HK-2 (cell line): ENCODE measurements around the gene VSTM4.

ENCODE experiments used
- DNase-seq: peaks from one replicate; pipeline ENCODE4 v3.0.0-alpha.2; 2018; ENCODE audit not compliant: unreplicated experiment

The VSTM4 gene

GRCh38 chr10:49115015-49115795 is at the start of gene VSTM4:
VSTM4 (minus strand) TSS chr10:49115522; CDS start chr10:49115485, 37 bp downstream.
- DNase-seq = peak; percentile 58

DNA sequence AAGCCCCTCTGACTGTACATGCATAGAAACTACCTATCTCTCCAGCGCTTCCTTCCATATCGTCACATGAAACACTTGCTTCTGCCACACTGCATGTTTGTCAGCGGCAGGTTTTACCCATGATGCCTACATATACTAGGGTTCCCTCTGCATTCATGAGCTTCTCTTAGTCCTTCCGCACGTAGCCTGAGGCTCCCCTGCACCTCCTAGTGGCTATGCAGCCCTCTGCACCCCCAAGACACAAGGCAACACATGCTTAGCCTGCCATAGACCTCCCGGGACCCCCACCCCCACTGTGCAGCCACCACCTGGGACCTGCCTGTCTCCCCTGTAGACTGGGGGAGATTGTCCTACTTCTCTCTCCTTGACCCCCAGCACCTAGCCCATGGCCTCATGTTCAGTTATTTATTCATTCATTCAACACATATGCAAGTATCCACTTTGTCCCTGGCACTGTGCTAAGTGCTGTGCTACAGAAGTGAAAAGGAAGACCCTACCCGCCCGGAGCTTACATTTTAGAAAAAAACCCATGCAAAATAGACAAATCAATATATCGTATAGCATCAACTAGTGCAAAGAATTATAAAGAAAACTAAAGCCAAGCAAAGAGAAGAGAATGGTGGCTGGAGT is 49.4 kb upstream of the VSTM4 start:
- DNase-seq = no peak

DNA sequence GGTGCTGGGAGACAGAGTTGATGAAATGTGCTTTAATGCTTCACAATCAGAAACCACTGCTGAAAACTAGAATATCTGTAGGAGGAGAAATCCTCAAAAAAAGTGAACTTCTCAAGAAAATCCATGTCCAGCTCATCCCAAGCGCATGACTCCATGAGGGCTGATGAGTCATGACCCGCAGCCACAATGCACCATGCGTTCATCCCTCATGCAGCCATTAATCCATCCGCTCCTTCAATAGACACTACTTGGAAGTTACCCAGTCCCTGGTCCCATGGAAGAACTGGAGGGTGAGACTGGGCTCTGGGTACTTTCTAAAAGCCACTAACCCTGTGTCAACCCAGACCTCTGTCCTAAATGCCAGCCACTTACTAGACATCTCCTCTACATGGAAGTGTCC is 48.4 kb upstream of the VSTM4 start:
- peak; percentile 45 for DNase-seq

- DNase-seq = no peak
Measured at GRCh38 chr10:49162761-49163310, 47.5 kb upstream of the VSTM4 start.

DNA sequence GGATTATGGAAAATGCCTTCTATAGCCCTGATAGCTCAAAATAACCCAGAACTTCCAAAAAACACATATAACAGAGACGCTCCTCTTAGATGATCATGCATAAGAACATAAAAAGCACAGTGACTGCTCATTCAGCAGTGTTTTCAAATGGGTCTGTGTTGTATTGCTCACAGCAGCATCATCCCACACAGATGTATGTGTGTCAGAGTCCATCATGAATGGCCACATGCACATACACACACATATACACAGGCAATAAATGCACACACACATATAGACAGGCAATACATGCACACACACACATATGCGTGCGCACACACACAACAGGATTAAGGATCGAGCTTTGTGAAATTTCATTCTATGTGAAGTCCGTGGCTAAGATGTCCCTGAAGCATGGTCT is 46.7 kb upstream of the VSTM4 start:
- DNase-seq = no peak

DNA sequence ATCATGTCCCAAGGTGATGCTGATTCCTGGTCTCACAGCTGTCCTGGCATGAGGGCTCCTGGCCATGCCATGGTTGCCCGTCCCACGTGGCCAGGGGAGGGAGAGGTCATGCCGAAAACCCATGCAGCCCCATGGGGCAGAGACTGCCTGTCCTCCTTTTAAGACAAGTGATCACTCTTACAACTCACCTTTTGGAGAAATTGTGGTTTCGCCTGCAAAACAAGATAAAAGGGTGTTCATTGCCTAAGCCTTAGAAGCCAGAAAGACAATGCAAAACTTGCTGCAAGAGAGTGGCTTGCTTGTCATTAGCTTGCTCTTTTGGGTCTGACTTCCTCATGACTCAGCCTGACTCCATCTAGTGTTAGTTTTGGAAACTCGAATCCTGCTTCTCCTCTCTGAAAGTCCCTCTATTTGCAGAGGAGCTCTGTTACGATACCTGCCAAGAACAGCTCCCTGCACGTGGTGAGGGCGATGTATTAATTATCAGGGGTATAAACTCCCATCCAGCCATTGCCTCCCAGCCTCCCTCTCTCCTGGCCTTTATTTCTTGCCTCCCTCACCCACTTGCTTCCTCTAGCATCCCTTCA is 46.2 kb upstream of the VSTM4 start:
- no peak for DNase-seq

GRCh38 chr10:49160814-49161213 is 45.5 kb upstream of the VSTM4 start:
- DNase-seq = no peak

- no peak for DNase-seq
Measured at GRCh38 chr10:49160110-49160509, 44.8 kb upstream of the VSTM4 start.

DNA sequence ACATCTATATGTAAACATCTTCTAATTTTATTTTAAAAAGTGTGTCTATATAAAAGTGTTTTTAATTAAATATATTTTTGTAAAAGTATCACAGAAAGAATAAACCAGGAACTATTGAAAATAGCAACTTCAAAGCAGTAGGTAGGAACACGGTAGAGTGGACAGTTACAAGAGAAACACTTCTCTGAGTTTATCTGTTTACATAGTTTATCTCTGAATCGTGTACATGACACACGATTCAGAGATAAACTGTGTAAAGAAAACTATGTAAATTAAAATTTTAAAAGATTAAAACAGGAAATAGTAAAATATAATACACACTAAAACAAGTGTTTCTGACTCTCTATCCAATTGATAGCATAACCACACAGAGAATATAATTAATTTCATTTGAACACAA is 43.6 kb upstream of the VSTM4 start:
- no peak for DNase-seq

DNA sequence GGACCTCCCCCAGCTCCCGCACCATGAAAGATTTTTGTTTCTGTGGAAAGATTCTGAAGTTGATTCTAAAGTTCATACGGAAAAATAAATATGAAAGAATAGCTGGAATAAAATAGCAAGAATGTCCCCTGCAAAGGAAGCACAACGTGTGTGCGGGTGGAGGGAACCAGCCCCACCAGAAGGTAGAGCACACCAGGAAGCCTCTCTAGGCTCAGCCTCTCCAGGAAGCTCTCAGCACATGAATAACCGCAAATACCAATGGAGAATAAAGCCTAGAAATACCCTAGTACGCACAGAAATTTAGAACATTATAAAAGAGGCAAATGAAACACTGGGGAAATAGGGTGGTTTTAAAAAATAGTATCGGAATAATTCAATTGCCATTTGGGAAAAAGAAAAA is 43.1 kb upstream of the VSTM4 start:
- DNase-seq = no peak

DNA sequence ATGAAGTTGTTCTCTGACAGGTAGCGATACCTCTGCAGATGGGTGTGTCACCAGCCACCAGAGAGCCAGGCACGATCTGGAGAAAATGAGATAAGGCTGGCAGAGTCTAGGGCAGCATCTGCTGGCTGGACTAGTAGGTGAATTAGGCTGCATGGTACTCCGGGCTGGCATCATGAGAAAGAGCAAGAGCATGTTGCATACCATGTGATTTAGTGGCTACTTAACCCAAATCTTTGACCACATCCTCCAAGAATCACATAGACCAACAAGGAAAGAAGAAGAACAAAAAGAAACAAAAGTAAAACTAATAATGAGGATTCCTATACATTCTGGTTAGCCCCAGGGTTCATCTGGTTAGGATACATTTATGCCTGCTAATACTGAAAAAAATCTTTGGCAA is 41.9 kb upstream of the VSTM4 start:
- DNase-seq = no peak

- DNase-seq = no peak
Measured at GRCh38 chr10:49154641-49155040, 39.3 kb upstream of the VSTM4 start.

GRCh38 chr10:49153971-49154370 is 38.6 kb upstream of the VSTM4 start:
- DNase-seq = peak; percentile 44

- no peak for DNase-seq
Measured at GRCh38 chr10:49153115-49153514, 37.8 kb upstream of the VSTM4 start.

DNA sequence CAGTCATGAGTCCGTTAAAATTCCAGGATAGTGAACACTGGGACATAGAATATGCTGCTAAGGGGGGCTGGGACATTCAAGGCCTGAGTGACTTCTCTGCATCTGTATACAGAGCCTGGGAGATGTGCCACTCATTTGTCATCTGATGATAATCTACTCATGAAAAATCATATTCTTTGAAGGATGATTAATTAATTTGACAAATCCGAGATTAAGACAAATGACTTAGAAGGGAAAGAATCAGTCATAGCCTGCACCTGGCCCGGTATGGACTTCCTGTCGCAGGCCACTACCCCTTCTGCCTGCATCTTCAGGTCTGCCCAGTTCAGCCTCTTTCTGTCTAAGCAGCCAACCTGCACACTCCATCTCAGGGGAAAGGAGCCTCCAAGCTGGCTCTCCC is 37.3 kb upstream of the VSTM4 start:
- DNase-seq = no peak

- no peak for DNase-seq
Measured at GRCh38 chr10:49152037-49152436, 36.7 kb upstream of the VSTM4 start.

GRCh38 chr10:49151481-49151880 is 36.2 kb upstream of the VSTM4 start:
- DNase-seq = no peak

GRCh38 chr10:49151025-49151445 is 35.7 kb upstream of the VSTM4 start:
- DNase-seq = no peak

GRCh38 chr10:49150426-49150825 is 35.1 kb upstream of the VSTM4 start:
- DNase-seq = no peak

DNA sequence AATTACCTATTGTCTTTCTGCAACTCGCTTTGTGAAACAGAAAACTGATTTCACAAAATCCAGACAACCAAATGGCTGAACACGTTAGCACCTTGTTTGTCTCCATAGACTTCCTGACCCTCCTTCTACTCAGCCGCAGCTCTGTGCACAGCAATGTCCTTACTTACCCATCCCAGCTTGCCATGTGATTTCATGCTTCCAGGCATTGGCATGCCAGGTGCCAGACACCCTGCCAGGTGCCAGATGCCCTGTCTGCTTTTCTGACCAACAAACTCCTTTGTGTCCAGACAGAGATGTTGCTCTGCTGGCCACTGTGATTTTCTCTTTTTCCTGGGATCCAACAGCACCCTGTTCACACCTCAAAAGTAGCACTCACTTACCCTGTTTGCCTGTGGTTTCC is 34.6 kb upstream of the VSTM4 start:
- DNase-seq = no peak

- no peak for DNase-seq
Measured at GRCh38 chr10:49144058-49144720, 28.9 kb upstream of the VSTM4 start.

- DNase-seq = no peak
Measured at GRCh38 chr10:49143249-49143648, 27.9 kb upstream of the VSTM4 start.
